GM18951 (cell line): ENCODE data around the gene MBOAT7.
A peak's percentile ranks its signal among the peaks of the same experiment; 100 is the strongest.
"Not testable (repeated sequence)": the region's sequence is repeated elsewhere in the genome, so short reads cannot be mapped to it uniquely, and the experiment has no call there.

Source experiments
- POLR2A ChIP-seq: IDR thresholded peaks from 4 replicates; pipeline ENCODE4 v1.6.1; 2011; ENCODE audit warnings: mild to moderate bottlenecking; ENCODE audit not compliant: insufficient read length, insufficient read depth; ENCODE audit errors: extremely low read depth
- in situ Hi-C: fragments of 300-500 bp; cut with MboI; formaldehyde crosslinking; loops from one replicate; pipeline ENCODE4 v1.12.0; 2022; ENCODE audit warnings: low sequenced_read_pairs, mixed read lengths, inconsistent platforms; ENCODE audit not compliant: unreplicated experiment

The MBOAT7 gene

GRCh38 chr19:54189735-54190502 is 539 bp upstream of the MBOAT7 start:
- peak; percentile 69 for TF ChIP-seq POLR2A
- in situ Hi-C loops = no loop called here

DNA sequence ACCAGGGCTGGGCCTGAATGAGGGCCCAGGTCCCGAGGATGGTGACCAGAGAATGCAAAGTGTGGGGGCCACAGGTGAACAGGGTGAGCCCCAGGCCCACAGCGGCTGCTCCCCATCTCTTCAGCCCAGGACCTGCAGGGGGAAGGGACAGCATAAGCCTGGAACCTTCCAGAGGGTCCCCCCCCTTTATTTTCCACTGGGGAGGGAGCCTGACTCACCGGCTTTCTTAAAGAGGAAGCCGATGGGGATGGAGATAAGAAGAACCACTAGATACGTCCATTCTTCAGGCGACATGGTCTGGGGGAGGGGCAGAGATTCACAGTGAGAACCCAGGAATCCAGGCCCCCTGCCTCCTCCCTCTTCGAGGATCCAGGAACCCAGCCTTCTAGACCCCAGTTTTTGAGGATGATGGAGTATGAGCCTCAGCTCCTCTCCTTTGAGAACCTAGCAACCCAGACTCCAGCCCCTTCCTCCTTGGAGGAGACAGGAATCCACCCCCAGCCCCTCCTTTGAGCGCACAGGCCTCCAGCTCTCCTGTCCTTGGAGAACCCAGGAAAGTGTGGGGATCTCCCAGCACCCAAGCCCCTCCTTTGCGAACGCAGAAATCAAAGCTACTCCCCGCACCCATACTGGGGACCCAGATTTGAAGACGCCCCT is 1.0 kb downstream of the MBOAT7 start:
- in situ Hi-C loops = no loop called here
- TF ChIP-seq POLR2A = no peak

- in situ Hi-C loops = no loop called here
- no peak for TF ChIP-seq POLR2A
Observed at GRCh38 chr19:54186934-54187381, 2.4 kb downstream of the MBOAT7 start.

DNA sequence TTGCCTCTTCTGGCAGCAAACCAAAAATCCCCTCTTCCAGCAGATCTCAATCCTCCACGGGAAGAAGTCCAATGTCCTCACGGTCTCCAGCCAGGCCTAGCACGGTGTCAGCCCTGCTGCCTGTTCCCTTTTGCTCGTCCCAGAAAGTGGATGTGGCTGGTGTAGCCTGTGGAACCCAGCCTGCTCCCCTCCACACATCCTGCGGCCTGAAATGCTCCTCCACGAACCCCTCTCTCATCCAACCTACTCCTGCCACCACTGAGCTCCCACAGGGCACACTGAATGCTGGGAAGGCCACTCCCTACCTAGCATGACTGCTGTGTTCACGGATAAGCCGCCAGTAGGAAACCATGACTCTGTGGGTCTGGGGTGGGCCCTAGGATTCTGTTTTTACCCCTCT is 3.0 kb downstream of the MBOAT7 start:
- TF ChIP-seq POLR2A = no peak
- in situ Hi-C loops = no loop called here

GRCh38 chr19:54183431-54183830 is 5.9 kb downstream of the MBOAT7 start:
- no peak for TF ChIP-seq POLR2A
- in situ Hi-C loops = no loop called here

- in situ Hi-C loops = not testable (repeated sequence)
Observed at GRCh38 chr19:54181894-54182293, 7.5 kb downstream of the MBOAT7 start.

DNA sequence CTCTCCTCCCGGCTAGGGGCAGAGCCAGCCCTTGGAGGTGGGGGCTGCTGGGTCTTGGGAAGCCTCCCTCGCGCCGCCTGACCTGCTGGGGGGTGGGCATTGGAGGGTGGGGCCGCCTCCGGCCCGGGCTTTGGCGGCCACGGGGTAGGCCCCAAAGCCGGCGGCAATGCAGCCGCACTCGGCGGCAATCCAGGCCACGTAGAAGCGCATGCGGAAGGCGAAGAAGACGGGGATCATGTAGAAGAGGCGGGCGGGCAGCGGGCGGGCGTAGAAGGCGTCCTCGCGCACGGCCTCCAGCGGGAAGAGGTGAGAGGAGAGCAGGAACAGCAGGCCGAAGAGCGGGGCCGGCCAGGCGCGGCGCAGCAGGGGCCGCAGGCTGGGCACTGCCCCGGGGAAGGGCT is 8.7 kb downstream of the MBOAT7 start:
- in situ Hi-C loops = no loop called here
- no peak for TF ChIP-seq POLR2A

GRCh38 chr19:54179921-54180461 is 9.4 kb downstream of the MBOAT7 start:
- in situ Hi-C loops = loop anchor here (10.0 kb wide), 1 partner anchor 55 kb away; no protein-coding TSS in a partner anchor

GRCh38 chr19:54179262-54179852 is 10.0 kb downstream of the MBOAT7 start:
- TF ChIP-seq POLR2A = no peak
- in situ Hi-C loops = loop anchor here (10.0 kb wide), 1 partner anchor 55 kb away; no protein-coding TSS in a partner anchor

More at GRCh38 chr19:54179921-54180461, 9.4 kb downstream of the MBOAT7 start:
- no peak for TF ChIP-seq POLR2A

- TF ChIP-seq POLR2A = no peak
Observed at GRCh38 chr19:54178581-54179261, 10.7 kb downstream of the MBOAT7 start.

DNA sequence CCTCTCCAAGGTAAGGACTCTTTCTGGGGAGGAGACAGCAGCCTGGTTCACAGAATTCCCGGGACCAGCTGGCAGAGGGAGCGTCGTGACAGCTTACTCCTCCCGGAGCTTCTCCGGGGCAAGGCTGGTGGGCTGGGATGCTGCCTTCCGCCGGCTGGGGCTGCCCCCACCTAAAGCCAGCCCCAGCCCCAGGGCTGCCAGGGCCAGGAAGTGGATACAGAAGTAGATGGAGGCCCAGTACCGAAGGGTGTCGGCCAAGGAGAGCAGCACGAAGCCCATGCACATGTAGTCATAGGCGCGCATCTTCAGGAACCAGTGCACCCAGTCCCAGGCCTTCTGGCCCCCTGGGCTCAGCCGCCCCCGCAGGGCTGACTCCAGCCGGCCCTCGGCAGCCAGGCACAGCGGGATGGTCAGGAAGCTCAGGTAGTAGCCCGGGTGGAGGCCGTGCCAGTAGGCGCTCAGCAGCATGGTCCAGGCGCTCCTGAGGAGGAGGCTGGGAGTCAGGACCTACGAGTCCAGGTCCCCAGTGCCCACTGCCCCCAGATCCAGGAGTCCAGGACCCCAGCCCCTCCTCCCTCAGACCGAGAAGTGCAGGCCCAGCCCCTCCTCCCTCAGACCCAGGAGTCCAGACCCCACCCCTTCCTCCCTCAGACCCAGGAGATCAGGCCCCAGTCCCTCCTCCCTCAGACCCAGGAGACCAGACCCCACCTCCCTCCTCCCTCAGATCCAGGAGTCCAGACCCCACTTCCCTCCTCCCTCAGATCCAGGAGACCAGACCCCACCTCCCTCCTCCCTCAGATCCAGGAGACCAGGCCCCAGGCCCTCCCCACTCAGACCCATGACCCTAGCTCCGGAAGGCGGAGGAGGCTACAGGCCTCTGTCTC is 15.2 kb downstream of the MBOAT7 start:
- in situ Hi-C loops = loop anchor here (10.0 kb wide), 1 partner anchor 61 kb away; no protein-coding TSS in a partner anchor
- TF ChIP-seq POLR2A = no peak

More at GRCh38 chr19:54178581-54179261, 10.7 kb downstream of the MBOAT7 start:
- in situ Hi-C loops = loop anchor here (10.0 kb wide), 1 partner anchor 56 kb away; no protein-coding TSS in a partner anchor

GRCh38 chr19:54173359-54173699 is 16.1 kb downstream of the MBOAT7 start:
- no peak for TF ChIP-seq POLR2A
- in situ Hi-C loops = loop anchor here (10.0 kb wide), 1 partner anchor 61 kb away; no protein-coding TSS in a partner anchor
